ENCODE data around the gene PRKAG2. TPM values are rescaled to one million over a fixed set of nuclear protein-coding genes. Genes with fewer than 3 reads are reported as not detected.

The PRKAG2 gene
- total and polyA plus RNA-seq, 2 of the 13 experiments (the other 11 are each of a cell fraction or from before 2014, with no cell fraction given), result 0.90 to 1.3 TPM

- TF ChIP-seq ZBTB10 (CRISPR knock-in tag; IDR thresholded peaks at IDR 0.05; ENCODE audit: borderline replicate concordance) (no peak), ZFP62 (CRISPR knock-in tag; IDR thresholded peaks at IDR 0.05) (no peak), HNF4A (CRISPR knock-in tag; IDR thresholded peaks at IDR 0.05) (peak; percentile 92), CEBPB (IDR thresholded peaks at IDR 0.05; ENCODE audit: borderline replicate concordance, low read depth, low read length) (peak; percentile 56), SIN3A (IDR thresholded peaks at IDR 0.05; ENCODE audit: borderline replicate concordance, low read depth, low read length) (no peak), NCOR1 (IDR thresholded peaks at IDR 0.05; ENCODE audit: borderline replicate concordance, low read length) (0 out of 2 replicates have a peak, but pooled peaks have one; percentile 42), RARA (CRISPR knock-in tag; IDR thresholded peaks at IDR 0.05) (peak; percentile 89), ZSCAN20 (CRISPR knock-in tag; IDR thresholded peaks at IDR 0.05; ENCODE audit: borderline replicate concordance) (no peak), THAP9 (CRISPR knock-in tag; IDR thresholded peaks at IDR 0.05; ENCODE audit: borderline replicate concordance) (no peak), ZNF619 (CRISPR knock-in tag; IDR thresholded peaks at IDR 0.05) (no peak), ZNF431 (CRISPR knock-in tag; IDR thresholded peaks at IDR 0.05; ENCODE audit: borderline replicate concordance, low read depth) (no peak), FOXJ3 (CRISPR knock-in tag; IDR thresholded peaks at IDR 0.05; ENCODE audit: borderline replicate concordance) (no peak), ZNF781 (CRISPR knock-in tag; IDR thresholded peaks at IDR 0.05; ENCODE audit: borderline replicate concordance, not compliant biosample characterization) (no peak), CREBL2 (CRISPR knock-in tag; IDR thresholded peaks at IDR 0.05; ENCODE audit: borderline replicate concordance) (no peak), EP300 (IDR thresholded peaks at IDR 0.05; ENCODE audit: low read depth in 2 of 2, low read length in 2 of 2) (no peak), EP300 (CRISPR knock-in tag; IDR thresholded peaks at IDR 0.05; ENCODE audit: borderline replicate concordance) (no peak), HNF4G (IDR thresholded peaks at IDR 0.05; ENCODE audit: borderline replicate concordance, low read depth, low read length) (peak; percentile 63; the same call in 1 of the 2 replicates), HNF4G (CRISPR knock-in tag; IDR thresholded peaks at IDR 0.05; ENCODE audit: borderline replicate concordance, low read depth) (no peak), LRRFIP1 (CRISPR knock-in tag; conservative IDR thresholded peaks at IDR 0.05) (no peak), ARID2 (CRISPR knock-in tag; IDR thresholded peaks at IDR 0.05; ENCODE audit: borderline replicate concordance) (no peak), SMYD3 (CRISPR knock-in tag; IDR thresholded peaks at IDR 0.05) (no peak)
Observed at GRCh38 chr7:151801782-151802468, 75.0 kb downstream of the PRKAG2 start (continued).
